Thyroid gland (tissue), 4 donors: ENCODE measurements around the gene PLXNC1. TPM values are rescaled to one million over a fixed set of nuclear protein-coding genes. Genes with fewer than 3 reads are reported as not detected.

Source experiments
- DNase-seq, 2 donors: peaks; one replicate each; pipeline ENCODE4 v3.0.0-alpha.2; 2019
- H3K27ac ChIP-seq, 3 donors: fragments of 200-600 bp; sonication (generic); 1 replicate in 2 of 3; 2 replicates in 1 of 3; pipeline ENCODE4 v1.5.1; 2016 to 2019; ENCODE audit warnings: mild to moderate bottlenecking in 1 of 3, moderate library complexity in 1 of 3
- H3K27me3 ChIP-seq: fragments of 200-600 bp; sonication (generic); one replicate; pipeline ENCODE4 v1.5.1; 2019
- H3K36me3 ChIP-seq, 2 donors: fragments of 200-600 bp; sonication (generic); one replicate each; pipeline ENCODE4 v1.5.1; 2016 to 2019
- H3K4me1 ChIP-seq, 2 donors: fragments of 200-600 bp; sonication (generic); one replicate each; pipeline ENCODE4 v1.5.1; 2017 to 2019
- H3K4me3 ChIP-seq, 3 donors: fragments of 200-600 bp; sonication (generic); replicated peaks in 1 of 3; 1 replicate in 2 of 3; 2 replicates in 1 of 3; pipeline ENCODE4 v1.5.1; 2016; ENCODE audit warnings: mild to moderate bottlenecking in 1 of 3
- H3K9me3 ChIP-seq: fragments of 200-600 bp; sonication (generic); one replicate; pipeline ENCODE4 v1.5.1; 2017
- POLR2A ChIP-seq, 2 donors: fragments of 450-650 bp; IDR thresholded peaks; one replicate each; pipeline ENCODE4 v1.6.1; 2017; ENCODE audit warnings: antibody characterized with exemption in 2 of 2, mild to moderate bottlenecking in 2 of 2, moderate library complexity in 1 of 2
- WGBS, 2 donors: methylation state at CpG; one replicate each; pipeline ENCODE4 v1.1.5; 2017; 5-methylcytosine and 5-hydroxymethylcytosine counted together
- intact Hi-C: fragments of 100-400 bp; cut with DNase I; formaldehyde crosslinking; loops from one replicate; pipeline ENCODE4 v1.15.1; 2023
- total RNA-seq, 4 donors: library from RNA; depleted of rRNA; stranded (reverse); fragments of >200 nt; gene quantifications; one replicate each; pipeline ENCODE4 v1.2.3, GENCODE V29; 2016
- TF ChIP-seq, protein P1 (sequence below), 6 experiments: fragments of 200-600 bp in 3 of 6; fragments of 450-650 bp in 3 of 6; sonication (generic) in 3 of 6; IDR thresholded peaks; one replicate each; pipeline ENCODE4 v1.5.1; 2016 to 2019; ENCODE audit warnings: antibody characterized with exemption in 6 of 6, mild to moderate bottlenecking in 2 of 6, inconsistent platforms in 1 of 6, moderate library complexity in 1 of 6

PLXNC1 gene
- total RNA-seq, 4 donors from 2014 or later: 4.5 to 7.2 (median 5.1) TPM

DNA sequence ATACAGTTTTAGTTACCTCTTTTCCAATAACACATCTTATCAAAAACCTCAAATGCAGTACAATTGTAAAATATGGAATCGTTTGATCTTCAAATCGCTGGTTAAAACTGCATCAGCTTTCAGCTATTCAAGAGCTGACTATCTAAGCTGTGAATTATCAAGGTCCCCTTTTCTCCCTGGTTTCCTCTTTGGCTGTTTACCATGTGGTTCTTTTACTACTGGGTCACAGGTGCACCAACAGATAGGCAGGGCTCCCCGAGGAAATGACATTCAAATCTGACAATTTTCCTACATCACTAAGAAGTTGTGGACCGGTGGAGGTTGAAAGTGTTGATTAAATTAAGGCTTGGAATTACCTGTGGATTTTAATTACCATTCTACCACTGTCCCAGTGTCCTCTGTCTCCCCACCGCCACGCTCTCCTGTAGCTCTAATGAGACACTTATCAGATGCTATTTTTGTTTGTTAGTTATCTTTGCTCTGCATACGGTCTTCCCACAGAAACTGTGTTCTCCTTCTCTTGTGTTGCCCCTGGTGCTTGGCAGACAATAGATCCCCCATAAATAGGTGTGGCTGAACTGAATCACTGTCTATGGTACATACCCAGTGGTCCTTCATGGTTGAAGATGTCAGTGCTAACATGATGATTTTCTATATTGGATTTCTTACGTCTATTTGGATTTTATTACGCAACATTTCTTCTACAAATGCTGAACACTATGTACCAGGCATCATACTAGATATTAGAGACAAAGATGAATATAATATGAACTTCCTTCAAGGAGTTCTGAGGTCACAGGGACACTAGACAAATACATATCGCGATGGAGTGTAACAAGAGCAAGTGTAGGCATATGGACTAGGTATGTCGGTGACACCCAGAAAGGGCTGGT, 20.9 kb upstream of the PLXNC1 start:
- DNase-seq: no peak
- intact Hi-C loops: no loop called here
- WGBS, 2 donors: 82% methylated on average over 12 of the region's 12 CpGs
- Histone ChIP-seq H3K4me1 (no peaks in the 10 kb centered on the region), H3K36me3 (no peaks in the 10 kb centered on the region), H3K27ac (no peak overlapping the region), H3K4me3 (no peak overlapping the region), H3K27me3 (no peaks in the 10 kb centered on the region), H3K9me3 (no peaks in the 10 kb centered on the region)
- TF ChIP-seq, protein P1, sequence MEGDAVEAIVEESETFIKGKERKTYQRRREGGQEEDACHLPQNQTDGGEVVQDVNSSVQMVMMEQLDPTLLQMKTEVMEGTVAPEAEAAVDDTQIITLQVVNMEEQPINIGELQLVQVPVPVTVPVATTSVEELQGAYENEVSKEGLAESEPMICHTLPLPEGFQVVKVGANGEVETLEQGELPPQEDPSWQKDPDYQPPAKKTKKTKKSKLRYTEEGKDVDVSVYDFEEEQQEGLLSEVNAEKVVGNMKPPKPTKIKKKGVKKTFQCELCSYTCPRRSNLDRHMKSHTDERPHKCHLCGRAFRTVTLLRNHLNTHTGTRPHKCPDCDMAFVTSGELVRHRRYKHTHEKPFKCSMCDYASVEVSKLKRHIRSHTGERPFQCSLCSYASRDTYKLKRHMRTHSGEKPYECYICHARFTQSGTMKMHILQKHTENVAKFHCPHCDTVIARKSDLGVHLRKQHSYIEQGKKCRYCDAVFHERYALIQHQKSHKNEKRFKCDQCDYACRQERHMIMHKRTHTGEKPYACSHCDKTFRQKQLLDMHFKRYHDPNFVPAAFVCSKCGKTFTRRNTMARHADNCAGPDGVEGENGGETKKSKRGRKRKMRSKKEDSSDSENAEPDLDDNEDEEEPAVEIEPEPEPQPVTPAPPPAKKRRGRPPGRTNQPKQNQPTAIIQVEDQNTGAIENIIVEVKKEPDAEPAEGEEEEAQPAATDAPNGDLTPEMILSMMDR (IDR thresholded peaks at IDR 0.05): no peak
- TF ChIP-seq POLR2A (IDR thresholded peaks at IDR 0.05): no peak

DNA sequence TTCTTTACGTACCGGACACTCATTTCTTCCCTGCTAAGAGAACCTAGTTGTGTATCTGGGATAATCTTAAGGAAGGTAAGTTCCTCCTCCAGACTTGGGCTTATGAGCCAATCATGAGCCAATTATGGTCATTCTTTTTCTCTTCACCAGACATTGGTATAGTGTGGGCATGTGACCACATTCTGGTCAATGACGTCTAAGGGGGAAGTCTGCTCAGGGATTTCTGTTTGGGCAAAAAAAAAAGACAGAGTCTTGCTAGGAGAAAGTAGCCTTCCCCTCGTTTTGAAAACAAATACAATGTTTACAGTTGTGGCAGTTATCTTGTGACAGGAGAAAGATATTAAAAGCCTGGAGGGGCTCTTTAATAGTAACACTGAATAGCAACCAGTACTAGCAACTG, 20.1 kb upstream of the PLXNC1 start:
- Histone ChIP-seq H3K27ac (no peak overlapping the region), H3K4me1 (no peaks in the 10 kb centered on the region), H3K4me3 (no peak overlapping the region), H3K36me3 (no peaks in the 10 kb centered on the region), H3K9me3 (no peaks in the 10 kb centered on the region), H3K27me3 (no peaks in the 10 kb centered on the region)
- TF ChIP-seq POLR2A (IDR thresholded peaks at IDR 0.05): no peak
- TF ChIP-seq, protein P1 (IDR thresholded peaks at IDR 0.05): no peak
- intact Hi-C loops: no loop called here
- DNase-seq: no peak
- 66 to 76% methylated on average over 4 of the region's 4 CpGs for WGBS, 2 donors

DNA sequence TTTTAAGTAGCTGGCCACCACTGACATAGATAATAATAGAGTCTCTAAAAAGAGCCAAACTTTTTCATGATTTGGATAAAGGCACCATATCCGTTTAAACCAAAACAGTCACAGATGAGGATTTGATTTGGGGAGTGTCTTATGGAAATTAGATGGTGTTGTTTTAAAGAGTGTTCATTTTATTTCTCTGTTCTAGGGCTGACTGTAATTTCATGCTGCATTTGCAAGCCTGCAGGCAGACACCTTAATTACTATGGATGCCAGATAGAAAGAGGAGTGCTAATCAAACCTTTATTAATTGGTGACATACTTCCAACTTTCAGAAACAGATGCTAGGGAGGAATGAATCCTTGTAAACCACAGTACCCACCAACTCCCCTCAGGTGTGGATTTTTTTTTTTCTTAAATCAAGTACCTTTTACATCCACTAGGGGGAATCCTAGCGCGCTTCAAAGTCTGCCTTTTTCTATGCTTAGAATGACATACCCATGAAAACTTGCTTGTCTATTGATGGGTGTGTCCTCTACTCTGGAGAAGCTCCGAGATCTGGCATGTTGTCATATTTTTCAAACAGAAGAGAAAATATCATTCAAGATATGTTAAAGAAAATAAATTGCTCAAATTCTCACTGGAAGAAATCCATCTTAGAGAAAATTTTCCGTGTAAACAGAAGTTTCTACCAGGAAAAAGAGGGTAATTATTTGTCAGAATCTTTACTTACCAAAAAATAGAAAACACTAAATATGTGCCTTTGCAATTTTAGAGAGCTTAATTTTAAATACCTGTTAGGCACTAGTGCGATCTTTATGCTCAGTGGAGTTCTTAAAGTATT, 14.2 kb upstream of the PLXNC1 start:
- Histone ChIP-seq H3K27ac (no peak overlapping the region), H3K4me1 (no peaks in the 10 kb centered on the region), H3K27me3 (no peaks in the 10 kb centered on the region), H3K4me3 (no peak overlapping the region), H3K9me3 (no peaks in the 10 kb centered on the region), H3K36me3 (no peaks in the 10 kb centered on the region)
- DNase-seq: no peak
- intact Hi-C loops: no loop called here
- no peak for TF ChIP-seq POLR2A (IDR thresholded peaks at IDR 0.05)
- TF ChIP-seq, protein P1 (IDR thresholded peaks at IDR 0.05): peak; percentile 37 to 77 (median 67)
- 27 to 29% methylated on average over 6 of the region's 6 CpGs for WGBS, 2 donors

DNA sequence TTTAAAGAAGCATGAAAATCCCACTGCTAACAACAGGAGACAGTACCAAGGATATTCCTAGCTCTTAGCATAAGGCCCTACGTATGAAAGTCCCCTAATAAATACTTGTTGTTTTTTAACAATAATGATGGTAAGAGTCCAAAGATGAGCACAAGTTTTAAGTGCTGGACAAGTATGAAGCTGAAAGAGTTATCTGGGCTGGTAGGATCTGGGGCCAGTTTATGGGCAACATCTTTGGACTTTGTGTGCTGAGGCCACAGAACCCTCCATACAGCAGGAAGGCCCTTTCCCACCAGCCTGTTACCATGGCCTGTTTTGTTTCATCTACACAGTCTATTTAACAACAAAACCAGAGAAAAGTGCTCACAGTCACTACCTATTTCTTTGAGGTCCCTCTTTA, 12.5 kb upstream of the PLXNC1 start:
- DNase-seq: no peak
- Histone ChIP-seq H3K9me3 (no peaks in the 10 kb centered on the region), H3K27me3 (no peaks in the 10 kb centered on the region), H3K4me3 (no peak overlapping the region), H3K36me3 (no peaks in the 10 kb centered on the region), H3K4me1 (no peaks in the 10 kb centered on the region), H3K27ac (no peak overlapping the region)
- WGBS, 2 donors: 90 to 100% methylated on average over 1 of the region's 1 CpG
- TF ChIP-seq POLR2A (IDR thresholded peaks at IDR 0.05): no peak
- TF ChIP-seq, protein P1 (IDR thresholded peaks at IDR 0.05): no peak
- intact Hi-C loops: loop anchor here (5.0 kb wide), 1 partner anchor 396 kb away; no protein-coding TSS in a partner anchor
